Mucosa of descending colon (tissue), 3 donors: ENCODE measurements around the gene ASCC2. TPM values are rescaled to one million over a fixed set of nuclear protein-coding genes. Genes with fewer than 3 reads are reported as not detected.
"Not testable (repeated sequence)": the region's sequence is repeated elsewhere in the genome, so short reads cannot be mapped to it uniquely, and the experiment has no call there.

Experiments
- ATAC-seq: fragments of 200-7000 bp; cut with Tn5 transposase; one replicate; pipeline ENCODE4 v1.9.1; 2020; ENCODE audit warnings: mild to moderate bottlenecking, moderate library complexity
- DNase-seq, 3 donors: peaks; one replicate each; pipeline ENCODE4 v3.0.0-alpha.2; 2020
- H3K36me3 ChIP-seq: fragments of 200-600 bp; one replicate; pipeline ENCODE4 v1.8.0; 2021; ENCODE audit warnings: low read depth, mild to moderate bottlenecking
- H3K4me1 ChIP-seq: fragments of 200-600 bp; one replicate; pipeline ENCODE4 v1.8.0; 2021; ENCODE audit warnings: low read depth, mild to moderate bottlenecking
- H3K4me3 ChIP-seq: fragments of 200-600 bp; one replicate; pipeline ENCODE4 v1.8.0; 2021; ENCODE audit warnings: mild to moderate bottlenecking
- H3K9me3 ChIP-seq: fragments of 200-600 bp; one replicate; pipeline ENCODE4 v1.8.0; 2021; ENCODE audit warnings: mild to moderate bottlenecking
- intact Hi-C, 2 donors: fragments of 100-400 bp; cut with DNase I in 1 of 2; cut with micrococcal nuclease in 1 of 2; formaldehyde crosslinking; loops; one replicate each; pipeline versions ENCODE4 v1.11.0 to v1.11.1; 2022; cut with DNase I, micrococcal nuclease
- total RNA-seq, 3 donors: library from RNA; stranded (reverse); fragmentation: NEBNext Ultra II Directional in 2 of 3; extraction: Animal tissue kit (Norgen Biotek cat#: 25700) in 2 of 3; gene quantifications; one replicate each; pipeline versions ENCODE4 v1.2.1 to v1.2.4, GENCODE V29; 2021 to 2023
- TF ChIP-seq, protein P1 (sequence below): fragments of 200-600 bp; IDR thresholded peaks from one replicate; pipeline ENCODE4 v1.8.0; 2022; ENCODE audit warnings: antibody characterized with exemption, mild to moderate bottlenecking
- donor health status: DM: no; HTN: no; CAD: no; lungs with moderate emphysema.
- donor health status: DM: no; HTN: no; CAD: no.
- donor health status: DM: no; HTN: yes; CAD: no.

Gene ASCC2
- total RNA-seq, 3 donors from 2014 or later: 61.3 to 81.0 (median 63.5) TPM

- intact Hi-C loops: no loop called here
- no peaks in the 10 kb centered on the region for H3K36me3 ChIP-seq
- H3K4me3 ChIP-seq: no peak overlapping the region
- H3K4me1 ChIP-seq: no peaks in the 10 kb centered on the region
- TF ChIP-seq, protein P1, sequence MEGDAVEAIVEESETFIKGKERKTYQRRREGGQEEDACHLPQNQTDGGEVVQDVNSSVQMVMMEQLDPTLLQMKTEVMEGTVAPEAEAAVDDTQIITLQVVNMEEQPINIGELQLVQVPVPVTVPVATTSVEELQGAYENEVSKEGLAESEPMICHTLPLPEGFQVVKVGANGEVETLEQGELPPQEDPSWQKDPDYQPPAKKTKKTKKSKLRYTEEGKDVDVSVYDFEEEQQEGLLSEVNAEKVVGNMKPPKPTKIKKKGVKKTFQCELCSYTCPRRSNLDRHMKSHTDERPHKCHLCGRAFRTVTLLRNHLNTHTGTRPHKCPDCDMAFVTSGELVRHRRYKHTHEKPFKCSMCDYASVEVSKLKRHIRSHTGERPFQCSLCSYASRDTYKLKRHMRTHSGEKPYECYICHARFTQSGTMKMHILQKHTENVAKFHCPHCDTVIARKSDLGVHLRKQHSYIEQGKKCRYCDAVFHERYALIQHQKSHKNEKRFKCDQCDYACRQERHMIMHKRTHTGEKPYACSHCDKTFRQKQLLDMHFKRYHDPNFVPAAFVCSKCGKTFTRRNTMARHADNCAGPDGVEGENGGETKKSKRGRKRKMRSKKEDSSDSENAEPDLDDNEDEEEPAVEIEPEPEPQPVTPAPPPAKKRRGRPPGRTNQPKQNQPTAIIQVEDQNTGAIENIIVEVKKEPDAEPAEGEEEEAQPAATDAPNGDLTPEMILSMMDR: no peak
- no peaks in the 10 kb centered on the region for H3K9me3 ChIP-seq
- no peak for ATAC-seq
- DNase-seq: no peak
These were observed 23.7 kb upstream of the ASCC2 start for GRCh38 chr22:29861672-29862297.

DNA sequence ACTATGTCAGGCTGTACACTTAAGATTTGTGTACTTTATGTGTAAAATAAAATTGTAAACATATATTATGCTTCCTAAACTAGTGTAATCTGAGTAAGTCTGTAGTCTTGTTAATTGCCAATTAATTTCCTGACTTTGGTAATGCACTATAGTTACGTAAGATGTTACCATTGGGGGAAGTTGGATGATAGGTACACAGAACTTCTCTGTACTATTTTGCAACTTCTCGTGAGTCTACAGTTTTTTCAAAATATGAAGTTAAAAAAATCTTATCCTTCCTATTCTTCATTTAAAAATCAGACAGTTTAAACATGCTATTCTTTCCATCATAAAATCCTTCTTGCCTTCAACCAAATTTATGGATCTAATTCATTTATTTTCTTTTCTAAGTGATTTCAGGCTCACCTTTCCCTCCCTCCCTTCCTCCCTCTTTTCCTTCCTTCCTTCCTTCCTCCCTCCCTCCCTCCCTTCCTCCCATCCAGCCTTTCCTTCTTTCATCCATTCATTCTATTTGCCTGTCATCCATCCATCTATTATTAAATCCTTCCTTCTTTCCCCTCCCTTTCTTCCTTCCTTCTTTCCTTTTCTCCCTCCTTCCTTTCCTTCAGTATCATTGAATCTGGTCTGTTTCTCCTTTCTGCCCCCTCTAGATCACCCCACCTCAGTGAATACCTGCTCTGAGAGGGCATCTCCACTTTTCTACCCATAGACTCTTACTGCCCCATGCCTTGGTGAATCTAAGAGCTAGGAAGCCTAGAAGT, 22.1 kb upstream of the ASCC2 start:
- TF ChIP-seq, protein P1: no peak
- intact Hi-C loops: no loop called here
- Histone ChIP-seq H3K4me1 (no peaks in the 10 kb centered on the region), H3K36me3 (no peaks in the 10 kb centered on the region), H3K4me3 (no peak overlapping the region), H3K9me3 (no peaks in the 10 kb centered on the region)
- no peak for ATAC-seq
- no peak for DNase-seq

DNA sequence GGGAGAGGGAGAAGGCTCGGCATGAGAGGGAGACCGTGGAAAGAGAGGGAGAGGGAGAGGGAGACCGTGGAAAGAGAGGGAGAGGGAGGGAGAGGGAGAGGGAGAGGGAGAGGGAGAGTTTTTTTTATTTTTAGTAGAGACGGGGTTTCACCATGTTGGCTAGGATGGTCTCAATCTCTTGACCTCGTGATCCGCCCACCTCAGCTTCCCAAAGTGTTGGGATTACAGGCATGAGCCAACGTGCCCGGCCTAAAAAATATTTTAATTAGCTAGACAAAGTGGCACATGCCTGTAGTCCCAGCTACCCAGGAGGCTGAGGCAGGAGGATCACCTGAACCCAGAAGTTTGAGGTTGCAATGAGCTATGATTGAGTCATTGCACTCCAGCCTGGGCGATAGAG, 21.0 kb upstream of the ASCC2 start:
- H3K9me3 ChIP-seq, intact Hi-C loops, H3K36me3 ChIP-seq, H3K4me3 ChIP-seq, DNase-seq, H3K4me1 ChIP-seq, ATAC-seq: not testable (repeated sequence)

DNA sequence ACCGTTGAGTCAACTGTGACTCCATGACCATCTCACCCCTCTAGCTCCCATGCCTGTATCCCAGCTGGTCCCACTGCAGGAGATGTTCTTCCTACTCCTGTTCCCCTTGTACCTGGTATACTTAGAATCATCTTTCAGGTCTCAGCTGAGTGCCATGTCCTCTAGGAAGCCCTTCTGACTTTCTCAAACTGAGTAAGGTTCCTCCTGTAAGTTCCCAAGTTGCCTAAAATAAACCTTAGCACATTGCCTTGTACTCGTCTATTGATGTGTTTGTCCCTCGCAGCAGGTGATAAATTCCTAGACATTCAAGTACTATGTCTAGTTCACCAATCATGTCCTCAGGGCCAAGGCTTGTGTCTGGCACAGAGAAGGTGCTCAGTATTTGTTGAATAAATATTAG, 18.4 kb upstream of the ASCC2 start:
- Histone ChIP-seq H3K4me1 (no peaks in the 10 kb centered on the region), H3K36me3 (no peaks in the 10 kb centered on the region), H3K4me3 (no peak overlapping the region), H3K9me3 (no peaks in the 10 kb centered on the region)
- ATAC-seq (no peak), DNase-seq (no peak)
- intact Hi-C loops: no loop called here
- TF ChIP-seq, protein P1: no peak

DNA sequence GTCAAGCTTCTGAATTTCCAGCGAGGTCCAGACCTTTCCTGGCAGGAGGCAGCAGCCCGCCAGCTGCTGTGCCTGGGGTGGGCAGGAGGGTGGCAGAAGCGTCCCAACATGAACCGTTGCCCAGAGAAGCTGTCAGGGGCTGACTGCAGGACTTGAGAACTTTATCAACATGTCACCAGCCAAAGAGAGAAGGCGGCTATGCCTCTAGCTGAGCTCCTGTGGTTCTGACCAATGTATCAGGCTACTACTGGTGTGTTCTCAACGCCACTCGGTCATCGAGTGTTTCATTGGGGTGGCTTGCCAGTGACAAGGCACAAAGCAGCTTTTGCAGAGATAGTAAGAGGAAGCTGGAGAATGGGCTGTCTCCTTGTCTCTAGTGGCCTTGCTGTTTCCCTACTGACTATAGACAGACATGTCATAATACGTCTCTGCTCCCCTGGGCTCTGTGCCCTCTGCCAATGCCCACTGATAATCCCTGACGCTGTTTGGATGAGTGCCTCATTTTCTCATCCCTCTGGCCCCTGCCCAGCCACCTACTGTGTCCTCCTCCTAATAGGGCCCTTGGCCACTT, 17.6 kb upstream of the ASCC2 start:
- TF ChIP-seq, protein P1: no peak
- Histone ChIP-seq H3K4me3 (no peak overlapping the region), H3K4me1 (no peaks in the 10 kb centered on the region), H3K36me3 (no peaks in the 10 kb centered on the region), H3K9me3 (no peaks in the 10 kb centered on the region)
- ATAC-seq (peak; percentile 14), DNase-seq (no peak)
- intact Hi-C loops: no loop called here

- DNase-seq (no peak), ATAC-seq (no peak)
- intact Hi-C loops: no loop called here
- no peaks in the 10 kb centered on the region for H3K36me3 ChIP-seq
- no peak overlapping the region for H3K4me3 ChIP-seq
- TF ChIP-seq, protein P1: no peak
- H3K4me1 ChIP-seq: no peaks in the 10 kb centered on the region
- H3K9me3 ChIP-seq: no peaks in the 10 kb centered on the region
These were observed 16.4 kb upstream of the ASCC2 start for GRCh38 chr22:29854432-29854831.
